SK-N-SH (cell line): ENCODE results near the gene ZDHHC14.

Experiments
- CTCF ChIP-seq: fragments of 200-600 bp; sonication (generic); IDR thresholded peaks from 2 replicates; pipeline ENCODE4 v1.6.1; 2017; ENCODE audit warnings: antibody characterized with exemption, mild to moderate bottlenecking, moderate library complexity
- NRF1 ChIP-seq: IDR thresholded peaks from 2 replicates; pipeline ENCODE4 v1.6.1; 2012; ENCODE audit warnings: low read depth, mild to moderate bottlenecking, low read length
- POLR2AphosphoS5 ChIP-seq: IDR thresholded peaks from 2 replicates; pipeline ENCODE4 v1.6.1; 2012; ENCODE audit warnings: low read depth, low read length

- TF ChIP-seq CTCF (no peak), POLR2AphosphoS5 (no peak), NRF1 (no peak)
These were observed 268.6 kb downstream of the ZDHHC14 start for GRCh38 chr6:157649311-157650260.
